Spleen (tissue), 11 donors: ENCODE data around the gene C2CD2. TPM values are rescaled to one million over a fixed set of nuclear protein-coding genes. Genes with fewer than 3 reads are reported as not detected.

Experiments used
- DNase-seq: peaks from one replicate; pipeline ENCODE4 v3.0.0-alpha.2; 2020
- H3K27ac ChIP-seq, 8 donors: fragments of 200-600 bp; sonication (generic) in 7 of 8; 1 replicate in 4 of 8; 2 replicates in 4 of 8; pipeline versions ENCODE4 v1.5.0 to v1.8.0; 2016 to 2021; ENCODE audit warnings: inconsistent platforms in 4 of 8, mild to moderate bottlenecking in 4 of 8, moderate library complexity in 1 of 8
- H3K27me3 ChIP-seq, 7 donors: fragments of 200-600 bp; sonication (generic) in 6 of 7; replicated peaks in 1 of 7; 1 replicate in 4 of 7; 2 replicates in 3 of 7; pipeline versions ENCODE4 v1.5.0 to v1.8.0; 2016 to 2021; ENCODE audit warnings: inconsistent platforms in 3 of 7, mild to moderate bottlenecking in 1 of 7
- H3K36me3 ChIP-seq, 6 donors: fragments of 200-600 bp; sonication (generic) in 5 of 6; 1 replicate in 4 of 6; 2 replicates in 2 of 6; pipeline versions ENCODE4 v1.5.0 to v1.8.0; 2016 to 2021; ENCODE audit warnings: inconsistent platforms in 2 of 6
- H3K4me1 ChIP-seq, 6 donors: fragments of 200-600 bp; sonication (generic) in 5 of 6; 1 replicate in 3 of 6; 2 replicates in 3 of 6; pipeline versions ENCODE4 v1.5.0 to v1.8.0; 2016 to 2021; ENCODE audit warnings: inconsistent platforms in 3 of 6
- H3K4me3 ChIP-seq, 8 donors: fragments of 200-600 bp; sonication (generic) in 7 of 8; 1 replicate in 4 of 8; 2 replicates in 4 of 8; pipeline versions ENCODE4 v1.5.0 to v1.8.0; 2016 to 2021; ENCODE audit warnings: inconsistent platforms in 4 of 8, mild to moderate bottlenecking in 4 of 8, moderate library complexity in 2 of 8
- H3K9me3 ChIP-seq, 8 donors: fragments of 200-600 bp; sonication (generic) in 7 of 8; 1 replicate in 4 of 8; 2 replicates in 4 of 8; pipeline versions ENCODE4 v1.5.0 to v1.8.0; 2016 to 2021; ENCODE audit warnings: inconsistent platforms in 4 of 8
- CTCF ChIP-seq, 11 experiments: fragments of 200-600 bp in 7 of 11; fragments of 450-650 bp in 4 of 11; sonication (generic) in 4 of 11; IDR thresholded peaks in 8 of 11; conservative IDR thresholded peaks in 3 of 11; 1 replicate in 7 of 11; 2 replicates in 4 of 11; pipeline versions ENCODE4 v1.4.0 to v1.8.0; 2016 to 2021; ENCODE audit warnings: antibody characterized with exemption in 11 of 11, inconsistent platforms in 4 of 11, mild to moderate bottlenecking in 1 of 11
- POLR2A ChIP-seq, 3 donors: fragments of 450-650 bp; IDR thresholded peaks; one replicate each; pipeline ENCODE4 v1.5.1; 2017; ENCODE audit warnings: antibody characterized with exemption in 3 of 3, mild to moderate bottlenecking in 1 of 3
- POLR2AphosphoS5 ChIP-seq, 3 donors: sonication (generic); formaldehyde crosslinking; IDR thresholded peaks; one replicate each; pipeline ENCODE4 v1.5.1; 2017; ENCODE audit warnings: antibody characterized with exemption in 3 of 3
- WGBS, 5 donors: extraction: QIAGEN DNeasy Blood & Tissue Kit in 3 of 5; methylation state at CpG; one replicate each; pipeline versions ENCODE4 v1.1.5 to v1.1.7; 2013 to 2018; 5-methylcytosine and 5-hydroxymethylcytosine counted together
- intact Hi-C: fragments of 100-400 bp; cut with DNase I; formaldehyde crosslinking; loops from one replicate; pipeline ENCODE4 v1.15.0; 2023; ENCODE audit warnings: low total_unique reads
- polyA plus RNA-seq, 3 donors: library from polyadenylated mRNA; stranded (reverse); fragments of 200-250 nt; gene quantifications; one replicate each; pipeline ENCODE4 v1.2.1, GENCODE V29; 2013
- total RNA-seq, 7 donors: library from RNA; depleted of rRNA in 3 of 7; stranded (reverse); fragments of >200 nt in 3 of 7; fragmentation: NEBNext Ultra II Directional in 4 of 7; extraction: Animal tissue kit (Norgen Biotek cat#: 25700) in 4 of 7; gene quantifications; one replicate each; pipeline versions ENCODE4 v1.1.0 to v1.2.1, GENCODE V29; 2016 to 2021
- donor health status: healthy with polysubstance abuse.
- donor health status: DM: no; HTN: no; CAD: no; lungs with moderate emphysema.
- donor health status: DM: no; HTN: no; CAD: no.
- donor health status: Bipolar disorder and iron deficiency.
- donor health status: healthy.
- donor health status: DM: no; HTN: no; CAD: no.
- donor health status: DM: yes; HTN: yes; CAD: no.

C2CD2 gene
- total and polyA plus RNA-seq, 10 donors, result 12.9 to 163 (median 98.9) TPM

GRCh38 chr21:41857771-41858300 lies 96.0 kb downstream of the C2CD2 start:
- no peaks in the 10 kb centered on the region for H3K9me3 ChIP-seq
- no peak overlapping the region for H3K27ac ChIP-seq
- DNase-seq, result peak; percentile 44
- H3K4me3 ChIP-seq, result no peak overlapping the region
- intact Hi-C loops, result no loop called here
- H3K27me3 ChIP-seq, result no peaks in the 10 kb centered on the region
- WGBS, 5 donors, result 82 to 94% (median 90%) methylated on average over 14 of the region's 14 CpGs
- TF ChIP-seq POLR2AphosphoS5 (IDR thresholded peaks at IDR 0.05) (no peak), CTCF (IDR thresholded peaks at IDR 0.05 in 8 of 11, conservative IDR thresholded peaks at IDR 0.05 in 3 of 11) (no peak), POLR2A (IDR thresholded peaks at IDR 0.05) (no peak)
- H3K4me1 ChIP-seq, result peaks cover 0 to 4% (median 0%) of the 10 kb centered on the region in 6 donors
- H3K36me3 ChIP-seq, result peaks cover 0 to 72% (median 47%) of the 10 kb centered on the region in 6 donors

GRCh38 chr21:41856572-41856971 lies 97.2 kb downstream of the C2CD2 start:
- 85 to 98% (median 95%) methylated on average over 10 of the region's 10 CpGs for WGBS, 5 donors
- no peak overlapping the region for H3K4me3 ChIP-seq
- no peak overlapping the region for H3K27ac ChIP-seq
- intact Hi-C loops, result no loop called here
- DNase-seq, result peak; percentile 21
- no peaks in the 10 kb centered on the region for H3K9me3 ChIP-seq
- no peaks in the 10 kb centered on the region for H3K4me1 ChIP-seq
- TF ChIP-seq POLR2AphosphoS5 (IDR thresholded peaks at IDR 0.05) (no peak), CTCF (IDR thresholded peaks at IDR 0.05 in 8 of 11, conservative IDR thresholded peaks at IDR 0.05 in 3 of 11) (no peak), POLR2A (IDR thresholded peaks at IDR 0.05) (no peak)
- no peaks in the 10 kb centered on the region for H3K27me3 ChIP-seq
- peaks cover 0 to 85% (median 55%) of the 10 kb centered on the region in 6 donors for H3K36me3 ChIP-seq

GRCh38 chr21:41854426-41854995 lies 99.3 kb downstream of the C2CD2 start:
- no peak for TF ChIP-seq CTCF (IDR thresholded peaks at IDR 0.05 in 8 of 11, conservative IDR thresholded peaks at IDR 0.05 in 3 of 11)
- no peak for TF ChIP-seq POLR2AphosphoS5 (IDR thresholded peaks at IDR 0.05)
- TF ChIP-seq POLR2A (IDR thresholded peaks at IDR 0.05), result no peak
- Histone ChIP-seq H3K4me3 (no peak overlapping the region), H3K27ac (no peak overlapping the region), H3K4me1 (no peaks in the 10 kb centered on the region), H3K27me3 (no peaks in the 10 kb centered on the region), H3K36me3 (peaks cover 0 to 96% (median 56%) of the 10 kb centered on the region in 6 donors), H3K9me3 (no peaks in the 10 kb centered on the region)
- intact Hi-C loops, result no loop called here
- DNase-seq, result peak; percentile 62
- WGBS, 5 donors, result 95 to 98% (median 97%) methylated on average over 24 to 31 of the region's 31 CpGs

- Histone ChIP-seq H3K27ac (no peak overlapping the region), H3K9me3 (no peaks in the 10 kb centered on the region), H3K4me1 (no peaks in the 10 kb centered on the region), H3K4me3 (no peak overlapping the region), H3K27me3 (no peaks in the 10 kb centered on the region), H3K36me3 (peaks cover 0 to 95% (median 48%) of the 10 kb centered on the region in 6 donors)
- WGBS, 5 donors, result 87 to 94% (median 92%) methylated on average over 9 of the region's 9 CpGs
- intact Hi-C loops, result no loop called here
- TF ChIP-seq CTCF (IDR thresholded peaks at IDR 0.05 in 8 of 11, conservative IDR thresholded peaks at IDR 0.05 in 3 of 11) (no peak), POLR2AphosphoS5 (IDR thresholded peaks at IDR 0.05) (no peak), POLR2A (IDR thresholded peaks at IDR 0.05) (no peak)
- DNase-seq, result peak; percentile 36
Measured at GRCh38 chr21:41852929-41853320, 100.9 kb downstream of the C2CD2 start.
